AG10803 (cell line): Measurements from ENCODE around the gene RTRAF.

Experiments used
- DNase-seq: peaks from one replicate; pipeline ENCODE4 v3.0.0; 2010; ENCODE audit warnings: low read depth
- H3K4me3 ChIP-seq: 2 replicates; pipeline ENCODE4 v1.5.1; 2011; ENCODE audit warnings: mild to moderate bottlenecking, low read length, control low read depth
- TF ChIP-seq, protein P1 (sequence below): conservative IDR thresholded peaks from 2 replicates; pipeline ENCODE4 v1.5.1; 2011; ENCODE audit warnings: mild to moderate bottlenecking, low read length, control low read depth, inconsistent platforms

RTRAF gene

GRCh38 chr14:52020161-52020714, 30.9 kb downstream of the RTRAF start:
- H3K4me3 ChIP-seq, result no peak overlapping the region
- TF ChIP-seq, protein P1, sequence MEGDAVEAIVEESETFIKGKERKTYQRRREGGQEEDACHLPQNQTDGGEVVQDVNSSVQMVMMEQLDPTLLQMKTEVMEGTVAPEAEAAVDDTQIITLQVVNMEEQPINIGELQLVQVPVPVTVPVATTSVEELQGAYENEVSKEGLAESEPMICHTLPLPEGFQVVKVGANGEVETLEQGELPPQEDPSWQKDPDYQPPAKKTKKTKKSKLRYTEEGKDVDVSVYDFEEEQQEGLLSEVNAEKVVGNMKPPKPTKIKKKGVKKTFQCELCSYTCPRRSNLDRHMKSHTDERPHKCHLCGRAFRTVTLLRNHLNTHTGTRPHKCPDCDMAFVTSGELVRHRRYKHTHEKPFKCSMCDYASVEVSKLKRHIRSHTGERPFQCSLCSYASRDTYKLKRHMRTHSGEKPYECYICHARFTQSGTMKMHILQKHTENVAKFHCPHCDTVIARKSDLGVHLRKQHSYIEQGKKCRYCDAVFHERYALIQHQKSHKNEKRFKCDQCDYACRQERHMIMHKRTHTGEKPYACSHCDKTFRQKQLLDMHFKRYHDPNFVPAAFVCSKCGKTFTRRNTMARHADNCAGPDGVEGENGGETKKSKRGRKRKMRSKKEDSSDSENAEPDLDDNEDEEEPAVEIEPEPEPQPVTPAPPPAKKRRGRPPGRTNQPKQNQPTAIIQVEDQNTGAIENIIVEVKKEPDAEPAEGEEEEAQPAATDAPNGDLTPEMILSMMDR, result no peak
- DNase-seq, result no peak

GRCh38 chr14:52020866-52021717, 31.7 kb downstream of the RTRAF start:
- DNase-seq, result no peak
- no peak overlapping the region for H3K4me3 ChIP-seq
- TF ChIP-seq, protein P1, result no peak

DNA sequence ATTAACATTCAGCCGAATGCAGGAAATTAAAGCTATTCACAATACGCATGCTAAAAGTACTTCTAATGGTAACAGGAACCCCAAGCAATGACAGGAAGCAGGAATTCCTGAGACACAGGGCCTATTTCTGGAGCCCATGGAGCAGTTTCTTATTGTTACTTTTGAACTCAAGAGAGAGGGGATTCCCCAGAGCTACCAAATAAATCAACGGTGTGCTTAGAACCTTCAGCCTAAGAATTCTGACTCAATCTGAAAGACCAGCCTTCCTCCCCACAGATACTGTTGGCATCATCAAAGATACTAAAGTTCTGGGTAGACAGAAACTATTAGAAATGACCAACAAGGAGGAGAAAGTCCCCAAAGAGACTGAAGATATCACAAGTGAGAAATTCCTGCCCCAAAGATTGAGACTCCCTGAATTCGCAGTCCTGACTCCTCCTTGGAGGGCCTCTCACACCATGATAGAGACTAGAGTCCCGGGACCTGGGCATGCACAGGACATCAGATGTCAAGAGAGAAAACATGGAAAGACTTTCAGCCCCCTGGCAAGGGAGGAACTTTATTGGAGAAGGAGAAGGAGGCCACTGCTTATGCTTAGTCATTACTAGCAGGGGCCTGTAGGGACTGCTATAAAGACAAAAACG, 32.7 kb downstream of the RTRAF start:
- no peak for DNase-seq
- H3K4me3 ChIP-seq, result no peak overlapping the region
- TF ChIP-seq, protein P1, result no peak

DNA sequence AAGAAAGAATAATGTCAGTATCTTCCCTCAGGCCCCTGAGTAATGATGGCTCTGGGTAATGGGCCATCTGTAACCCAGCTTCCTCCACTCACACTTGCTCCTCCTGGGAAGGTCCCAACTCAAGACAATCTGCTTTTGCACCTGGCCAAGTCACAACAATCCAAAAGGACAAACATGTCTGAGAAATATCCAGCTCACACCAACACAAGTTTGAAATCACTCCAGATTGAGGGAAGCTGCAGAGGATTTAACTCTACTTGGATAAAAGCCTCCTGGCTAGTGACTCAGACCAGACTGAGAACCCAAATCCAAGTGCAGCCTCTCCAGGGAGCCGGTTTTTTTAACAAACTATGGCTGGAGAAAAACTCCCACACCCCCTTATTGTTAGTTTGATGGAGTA, 34.2 kb downstream of the RTRAF start:
- no peak overlapping the region for H3K4me3 ChIP-seq
- peak; percentile 86 for DNase-seq
- TF ChIP-seq, protein P1, result no peak

GRCh38 chr14:52025310-52025709, 36.0 kb downstream of the RTRAF start:
- H3K4me3 ChIP-seq, result no peak overlapping the region
- TF ChIP-seq, protein P1, result no peak
- DNase-seq, result peak; percentile 95

DNA sequence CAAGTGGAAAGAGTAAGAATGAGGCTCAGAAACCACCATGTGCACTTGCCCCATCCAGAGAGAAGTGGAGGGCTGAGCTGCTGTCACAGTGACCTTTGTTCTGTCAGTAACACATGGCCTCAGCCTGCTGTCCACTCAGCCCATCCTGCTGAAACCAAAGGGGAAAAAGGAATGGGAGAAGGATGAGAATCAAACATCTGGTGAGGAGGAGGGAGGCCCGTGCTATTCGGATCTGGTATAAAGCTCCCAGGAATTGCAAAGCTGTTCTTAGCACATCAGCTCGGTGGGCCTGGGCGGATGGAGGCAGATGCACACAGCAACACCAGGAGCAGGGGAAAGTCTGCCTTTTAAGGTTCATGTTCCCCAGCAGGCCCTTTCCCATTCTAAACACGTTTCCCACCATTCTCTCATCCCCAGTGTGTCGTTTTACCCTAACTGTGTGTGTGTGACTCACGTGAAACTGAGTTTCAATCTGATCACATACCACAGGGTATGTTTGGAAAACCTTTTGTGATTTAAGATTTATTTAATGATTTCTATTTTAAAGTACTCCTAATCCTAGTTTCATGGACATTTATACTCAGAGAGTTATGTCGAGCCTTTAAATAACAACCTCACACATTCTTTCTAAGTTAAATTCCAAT, 36.8 kb downstream of the RTRAF start:
- DNase-seq, result peak; percentile 16
- TF ChIP-seq, protein P1, result no peak
- no peak overlapping the region for H3K4me3 ChIP-seq
